Ishikawa (cell line): ENCODE results near the gene PRRC1.

Experiments used
- CEBPB ChIP-seq: IDR thresholded peaks from 2 replicates; pipeline ENCODE4 v1.6.1; 2012
- CREB1 ChIP-seq: IDR thresholded peaks from 2 replicates; pipeline ENCODE4 v1.6.1; 2012; ENCODE audit warnings: low read depth
- EGR1 ChIP-seq: IDR thresholded peaks from 2 replicates; pipeline ENCODE4 v1.6.1; 2012
- EP300 ChIP-seq: IDR thresholded peaks from 2 replicates; pipeline ENCODE4 v1.6.1; 2012; ENCODE audit warnings: borderline replicate concordance
- FOXM1 ChIP-seq: IDR thresholded peaks from 2 replicates; pipeline ENCODE4 v1.6.1; 2012; ENCODE audit warnings: low read depth, borderline replicate concordance
- MAX ChIP-seq: IDR thresholded peaks from 2 replicates; pipeline ENCODE4 v1.6.1; 2012
- NFIC ChIP-seq: IDR thresholded peaks from 2 replicates; pipeline ENCODE4 v1.6.1; 2012
- RAD21 ChIP-seq: IDR thresholded peaks from 2 replicates; pipeline ENCODE4 v1.6.1; 2012; ENCODE audit warnings: low read depth
- REST ChIP-seq: IDR thresholded peaks from 2 replicates; pipeline ENCODE4 v1.6.1; 2012; ENCODE audit warnings: low read depth, mild to moderate bottlenecking
- TAF1 ChIP-seq: IDR thresholded peaks from 2 replicates; pipeline ENCODE4 v1.6.1; 2012; ENCODE audit warnings: low read depth, mild to moderate bottlenecking
- TCF12 ChIP-seq: IDR thresholded peaks from 2 replicates; pipeline ENCODE4 v1.6.1; 2012; ENCODE audit warnings: low read depth
- TEAD4 ChIP-seq: IDR thresholded peaks from 2 replicates; pipeline ENCODE4 v1.6.1; 2012
- USF1 ChIP-seq: IDR thresholded peaks from 2 replicates; pipeline ENCODE4 v1.6.1; 2012
- YY1 ChIP-seq: IDR thresholded peaks from 2 replicates; pipeline ENCODE4 v1.6.1; 2012; ENCODE audit warnings: low read depth
- ZBTB7A ChIP-seq: IDR thresholded peaks from 2 replicates; pipeline ENCODE4 v1.6.1; 2012; ENCODE audit warnings: low read depth

Gene PRRC1

GRCh38 chr5:127492854-127493738, 24.3 kb upstream of the PRRC1 start:
- TF ChIP-seq FOXM1, result no peak
- TF ChIP-seq EGR1, result no peak
- TF ChIP-seq NFIC, result no peak
- TF ChIP-seq TCF12, result no peak
- TF ChIP-seq RAD21, result no peak; the same call in 1 of the 2 replicates
- no peak for TF ChIP-seq CREB1
- TF ChIP-seq TAF1, result no peak

- TF ChIP-seq TAF1, result no peak
- TF ChIP-seq TCF12, result no peak
- TF ChIP-seq EP300, result no peak
- TF ChIP-seq TEAD4, result no peak
Observed at GRCh38 chr5:127498548-127498947, 18.9 kb upstream of the PRRC1 start.

- TF ChIP-seq EP300 (no peak), TEAD4 (no peak), CEBPB (no peak), ZBTB7A (no peak), CREB1 (no peak), MAX (no peak), TCF12 (no peak), USF1 (no peak), EGR1 (no peak), YY1 (no peak), RAD21 (no peak), REST (no peak), FOXM1 (no peak), NFIC (no peak), TAF1 (no peak)
Observed at GRCh38 chr5:127505905-127506304, 11.5 kb upstream of the PRRC1 start.

GRCh38 chr5:127506616-127507015, 10.8 kb upstream of the PRRC1 start:
- TF ChIP-seq MAX (no peak), CREB1 (no peak), EP300 (no peak), USF1 (no peak), ZBTB7A (no peak), REST (no peak), TCF12 (no peak)

GRCh38 chr5:127508644-127509373, 8.6 kb upstream of the PRRC1 start:
- no peak for TF ChIP-seq FOXM1
- no peak for TF ChIP-seq REST
- TF ChIP-seq MAX, result no peak
- no peak for TF ChIP-seq ZBTB7A
- no peak for TF ChIP-seq TAF1
- TF ChIP-seq EP300, result no peak
- no peak for TF ChIP-seq EGR1
- TF ChIP-seq TCF12, result no peak
- no peak for TF ChIP-seq YY1
- no peak for TF ChIP-seq USF1
- no peak for TF ChIP-seq NFIC
- TF ChIP-seq CEBPB, result no peak
- TF ChIP-seq RAD21, result no peak
- no peak for TF ChIP-seq TEAD4
- no peak for TF ChIP-seq CREB1
